ENCODE results near the gene MACROD1. TPM values are rescaled to one million over a fixed set of nuclear protein-coding genes. Genes with fewer than 3 reads are reported as not detected.

The MACROD1 gene
- total and polyA plus RNA-seq, 12 donors: 5.5 to 62.9 (median 26.8) TPM

DNA sequence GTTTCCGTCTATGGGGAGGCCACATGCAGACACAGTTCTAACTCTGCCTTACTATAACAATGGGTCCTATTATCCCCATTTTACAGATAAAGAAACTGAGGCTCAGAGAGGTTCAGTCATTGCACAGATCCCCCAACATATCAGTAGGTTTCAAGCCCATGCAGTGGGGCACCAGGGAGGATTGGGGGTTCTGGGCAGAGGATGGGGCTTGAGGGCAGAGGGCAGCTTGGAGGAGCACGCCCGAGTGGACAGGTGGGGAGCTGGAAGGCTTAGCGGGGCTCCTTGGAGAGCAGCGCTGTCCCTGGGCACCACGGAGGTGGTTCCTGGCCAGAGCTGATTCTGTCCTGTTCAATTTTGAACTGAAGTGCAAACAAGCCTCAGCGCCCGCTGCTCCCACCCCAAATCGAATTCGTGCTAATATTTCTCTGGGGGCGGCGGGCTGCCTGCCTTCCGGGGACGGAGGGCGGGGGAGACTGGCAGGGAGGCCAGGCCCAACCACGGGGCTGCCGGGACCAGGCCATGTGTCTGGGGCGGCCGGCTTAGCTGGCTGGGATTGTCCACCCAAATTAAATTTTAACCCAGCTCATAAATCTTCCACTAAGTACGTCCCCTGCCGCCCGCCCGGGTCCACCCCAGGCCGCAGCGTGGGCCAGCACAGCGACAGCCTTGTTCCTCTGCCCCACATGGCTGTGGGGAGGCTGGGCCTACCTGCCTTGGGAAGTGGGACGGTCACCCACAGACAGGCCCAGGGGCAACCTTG lies 80.8 kb downstream of the MACROD1 start:
- Histone ChIP-seq H3K9me3 (replicated peaks in 1 of 3) (no peaks in the 10 kb centered on the region), H3K27me3 (no peaks in the 10 kb centered on the region), H3K36me3 (replicated peaks in 1 of 2) (no peaks in the 10 kb centered on the region), H3K4me1 (replicated peaks in 1 of 2) (no peaks in the 10 kb centered on the region), H3K27ac (peak overlapping the region in 1 of 5 donors; percentile 52), H3K4me3 (no peak overlapping the region)
- TF ChIP-seq, protein P1, sequence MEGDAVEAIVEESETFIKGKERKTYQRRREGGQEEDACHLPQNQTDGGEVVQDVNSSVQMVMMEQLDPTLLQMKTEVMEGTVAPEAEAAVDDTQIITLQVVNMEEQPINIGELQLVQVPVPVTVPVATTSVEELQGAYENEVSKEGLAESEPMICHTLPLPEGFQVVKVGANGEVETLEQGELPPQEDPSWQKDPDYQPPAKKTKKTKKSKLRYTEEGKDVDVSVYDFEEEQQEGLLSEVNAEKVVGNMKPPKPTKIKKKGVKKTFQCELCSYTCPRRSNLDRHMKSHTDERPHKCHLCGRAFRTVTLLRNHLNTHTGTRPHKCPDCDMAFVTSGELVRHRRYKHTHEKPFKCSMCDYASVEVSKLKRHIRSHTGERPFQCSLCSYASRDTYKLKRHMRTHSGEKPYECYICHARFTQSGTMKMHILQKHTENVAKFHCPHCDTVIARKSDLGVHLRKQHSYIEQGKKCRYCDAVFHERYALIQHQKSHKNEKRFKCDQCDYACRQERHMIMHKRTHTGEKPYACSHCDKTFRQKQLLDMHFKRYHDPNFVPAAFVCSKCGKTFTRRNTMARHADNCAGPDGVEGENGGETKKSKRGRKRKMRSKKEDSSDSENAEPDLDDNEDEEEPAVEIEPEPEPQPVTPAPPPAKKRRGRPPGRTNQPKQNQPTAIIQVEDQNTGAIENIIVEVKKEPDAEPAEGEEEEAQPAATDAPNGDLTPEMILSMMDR (IDR thresholded peaks at IDR 0.05): no peak
- TF ChIP-seq POLR2A (IDR thresholded peaks at IDR 0.05): no peak
- DNase-seq: peak in 1 of 7 donors; percentile 88
- intact Hi-C loops (cut with DNase I): no loop called here
- WGBS, 4 donors: 81 to 89% (median 85%) methylated on average over 3 to 27 of the region's 27 CpGs

GRCh38 chr11:64084146-64084950 lies 81.6 kb downstream of the MACROD1 start:
- intact Hi-C loops (cut with DNase I): no loop called here
- Histone ChIP-seq H3K36me3 (replicated peaks in 1 of 2) (no peaks in the 10 kb centered on the region), H3K4me1 (replicated peaks in 1 of 2) (no peaks in the 10 kb centered on the region), H3K27ac (peak overlapping the region in 1 of 5 donors; percentile 38), H3K4me3 (no peak overlapping the region), H3K9me3 (replicated peaks in 1 of 3) (no peaks in the 10 kb centered on the region), H3K27me3 (no peaks in the 10 kb centered on the region)
- TF ChIP-seq, protein P1 (IDR thresholded peaks at IDR 0.05): no peak
- no peak for TF ChIP-seq POLR2A (IDR thresholded peaks at IDR 0.05)
- DNase-seq: no peak
- WGBS, 4 donors: 75 to 87% (median 84%) methylated on average over 13 to 26 of the region's 26 CpGs

- H3K9me3 ChIP-seq (replicated peaks in 1 of 3): no peaks in the 10 kb centered on the region
These were observed 82.4 kb downstream of the MACROD1 start for GRCh38 chr11:64083398-64084080.

More at GRCh38 chr11:64083398-64084080, 82.4 kb downstream of the MACROD1 start:
- no peak for DNase-seq
- peak overlapping the region in 1 of 5 donors; percentile 38 for H3K27ac ChIP-seq
- TF ChIP-seq, protein P1 (IDR thresholded peaks at IDR 0.05): no peak
- TF ChIP-seq POLR2A (IDR thresholded peaks at IDR 0.05): no peak
- H3K27me3 ChIP-seq: no peaks in the 10 kb centered on the region
- intact Hi-C loops (cut with DNase I): no loop called here
- no peaks in the 10 kb centered on the region for H3K36me3 ChIP-seq (replicated peaks in 1 of 2)
- H3K4me1 ChIP-seq (replicated peaks in 1 of 2): no peaks in the 10 kb centered on the region
- 70 to 83% (median 81%) methylated on average over 19 to 28 of the region's 28 CpGs for WGBS, 4 donors
- H3K4me3 ChIP-seq: no peak overlapping the region

All from adrenal gland (tissue), 12 donors.